Natural killer cell (primary cell): ENCODE measurements around the gene RNF213. TPM values are rescaled to one million over a fixed set of nuclear protein-coding genes. Genes with fewer than 3 reads are reported as not detected.

ENCODE experiments used
- ATAC-seq, 3 donors: fragments of 150-1000 bp in 2 of 3; fragments of 200-7000 bp in 1 of 3; cut with Tn5 transposase; 1 replicate in 1 of 3; 2 replicates in 2 of 3; pipeline ENCODE4 v1.10.0; 2021; ENCODE audit warnings: mild to moderate bottlenecking in 2 of 3, moderate library complexity in 2 of 3
- DNase-seq, 2 donors: peaks; one replicate each; pipeline versions ENCODE4 v3.0.0 to v3.0.0-alpha.2; 2013 to 2021; ENCODE audit warnings: mixed read lengths in 1 of 2
- H3K27ac ChIP-seq: one replicate; pipeline ENCODE4 v1.5.1; 2013; ENCODE audit warnings: mild to moderate bottlenecking, low read length
- H3K27me3 ChIP-seq: one replicate; pipeline ENCODE4 v1.6.1; 2013; ENCODE audit warnings: low read length; ENCODE audit not compliant: control insufficient read depth, insufficient read depth
- H3K36me3 ChIP-seq: one replicate; pipeline ENCODE4 v1.6.1; 2013; ENCODE audit warnings: low read length; ENCODE audit not compliant: control insufficient read depth, insufficient read depth
- H3K4me1 ChIP-seq: one replicate; pipeline ENCODE4 v1.6.1; 2013; ENCODE audit warnings: low read length; ENCODE audit not compliant: control insufficient read depth, insufficient read depth
- H3K4me3 ChIP-seq: one replicate; pipeline ENCODE4 v1.5.1; 2013; ENCODE audit warnings: low read length
- H3K9me3 ChIP-seq: one replicate; pipeline ENCODE4 v1.6.1; 2013; ENCODE audit warnings: low read length; ENCODE audit not compliant: control insufficient read depth, insufficient read depth
- H3K27ac Mint-ChIP-seq, 2 donors: one replicate each; pipeline ENCODE4 v1.8.0; 2022; ENCODE audit warnings: mild to moderate bottlenecking in 2 of 2, mixed read lengths in 2 of 2, moderate library complexity in 1 of 2
- H3K27me3 Mint-ChIP-seq, 2 donors: one replicate each; pipeline ENCODE4 v1.8.0; 2022; ENCODE audit warnings: low read depth in 2 of 2, mixed read lengths in 2 of 2
- H3K36me3 Mint-ChIP-seq: one replicate; pipeline ENCODE4 v1.8.0; 2022; ENCODE audit warnings: mixed read lengths
- H3K4me1 Mint-ChIP-seq, 2 donors: one replicate each; pipeline ENCODE4 v1.8.0; 2022; ENCODE audit warnings: mixed read lengths in 2 of 2
- H3K4me3 Mint-ChIP-seq: one replicate; pipeline ENCODE4 v1.8.0; 2022; ENCODE audit warnings: mild to moderate bottlenecking, moderate library complexity, mixed read lengths
- H3K9me3 Mint-ChIP-seq, 2 donors: one replicate each; pipeline ENCODE4 v1.8.0; 2022; ENCODE audit warnings: mixed read lengths in 2 of 2
- CTCF ChIP-seq: fragments of 200-600 bp; IDR thresholded peaks from one replicate; pipeline ENCODE4 v1.8.0; 2022; ENCODE audit warnings: antibody characterized with exemption
- WGBS: methylation state at CpG from one replicate; pipeline ENCODE4 v1.1.7; 2013; ENCODE audit warnings: missing lambda C conversion rate; ENCODE audit not compliant: insufficient coverage; 5-methylcytosine and 5-hydroxymethylcytosine counted together
- intact Hi-C: fragments of 100-400 bp; cut with micrococcal nuclease; formaldehyde crosslinking; loops from one replicate; pipeline ENCODE4 v1.14.2; 2022
- total RNA-seq, 4 donors: library from RNA; stranded (reverse); fragments of 120-200 nt in 1 of 4; gene quantifications; one replicate each; pipeline versions ENCODE4 v1.2.3 to v1.2.4, GENCODE V29; 2013 to 2022

The RNF213 gene
- total RNA-seq, 3 donors from 2014 or later (not counting 1 experiment from before 2014, with no cell fraction given): 929 to 1,120 (median 1,060) TPM

DNA sequence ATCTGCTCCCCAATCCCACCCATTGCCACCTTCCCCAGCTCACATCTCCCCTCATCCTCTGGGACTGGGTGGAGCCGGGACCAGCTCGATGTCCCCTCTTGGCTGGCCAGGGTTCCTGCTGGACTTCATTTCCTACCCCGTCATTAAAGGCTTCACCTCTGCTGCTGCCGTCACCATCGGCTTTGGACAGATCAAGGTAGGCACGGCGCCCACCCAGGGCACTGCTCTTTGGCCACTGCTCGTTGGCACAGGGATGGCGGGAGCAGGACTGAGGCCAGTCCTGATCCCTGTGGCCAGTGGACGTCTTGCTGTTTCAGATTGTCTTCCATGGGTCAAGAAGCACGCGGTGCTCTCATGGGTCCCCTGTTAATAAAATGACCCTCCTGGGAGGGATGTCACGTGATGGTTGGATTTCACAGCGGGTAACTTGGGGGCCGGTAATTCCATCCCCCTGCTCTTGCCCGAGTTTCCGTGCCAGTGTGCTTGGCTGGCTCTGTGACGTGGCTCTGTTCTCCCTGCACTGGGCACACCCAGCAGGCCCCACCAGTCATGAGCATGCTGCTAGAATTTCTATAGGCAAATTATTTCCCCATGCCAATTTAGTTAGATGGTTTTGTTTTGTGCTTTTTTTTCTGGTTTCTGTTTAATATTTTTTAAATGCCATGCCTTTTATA, 37.4 kb upstream of the RNF213 start:
- ATAC-seq: no peak
- H3K27me3 ChIP-seq: no peaks in the 10 kb centered on the region
- Mint-ChIP-seq H3K27ac (peak overlapping the region in 1 of 2 donors; percentile 66), H3K4me1 (peaks cover 18 to 39% of the 10 kb centered on the region in 2 donors), H3K4me3 (peak overlapping the region; percentile 31), H3K9me3 (peaks cover 0 to 3% of the 10 kb centered on the region in 2 donors), H3K27me3 (no peaks in the 10 kb centered on the region), H3K36me3 (no peaks in the 10 kb centered on the region)
- H3K9me3 ChIP-seq: no peaks in the 10 kb centered on the region
- intact Hi-C loops: no loop called here
- no peaks in the 10 kb centered on the region for H3K36me3 ChIP-seq
- no peak overlapping the region for H3K4me3 ChIP-seq
- TF ChIP-seq CTCF: no peak
- WGBS: 95% methylated on average over 18 of the region's 18 CpGs
- peaks cover 26% of the 10 kb centered on the region for H3K4me1 ChIP-seq
- H3K27ac ChIP-seq: no peak overlapping the region
- no peak for DNase-seq

- no peak overlapping the region for H3K4me3 Mint-ChIP-seq
- no peak overlapping the region for H3K27ac ChIP-seq
- peak overlapping the region in 1 of 2 donors; percentile 63 for H3K27ac Mint-ChIP-seq
- H3K36me3 ChIP-seq: no peaks in the 10 kb centered on the region
- H3K9me3 ChIP-seq: no peaks in the 10 kb centered on the region
- H3K36me3 Mint-ChIP-seq: no peaks in the 10 kb centered on the region
- TF ChIP-seq CTCF: no peak
- intact Hi-C loops: no loop called here
- DNase-seq: no peak
- no peak overlapping the region for H3K4me3 ChIP-seq
- peaks cover 0 to 3% of the 10 kb centered on the region in 2 donors for H3K9me3 Mint-ChIP-seq
- H3K4me1 ChIP-seq: peaks cover 19% of the 10 kb centered on the region
- WGBS: 77% methylated on average over 11 of the region's 11 CpGs
- no peaks in the 10 kb centered on the region for H3K27me3 ChIP-seq
- ATAC-seq: no peak
- H3K4me1 Mint-ChIP-seq: peaks cover 11 to 33% of the 10 kb centered on the region in 2 donors
- no peaks in the 10 kb centered on the region for H3K27me3 Mint-ChIP-seq
Observed at GRCh38 chr17:80223838-80224497, 36.7 kb upstream of the RNF213 start.

DNA sequence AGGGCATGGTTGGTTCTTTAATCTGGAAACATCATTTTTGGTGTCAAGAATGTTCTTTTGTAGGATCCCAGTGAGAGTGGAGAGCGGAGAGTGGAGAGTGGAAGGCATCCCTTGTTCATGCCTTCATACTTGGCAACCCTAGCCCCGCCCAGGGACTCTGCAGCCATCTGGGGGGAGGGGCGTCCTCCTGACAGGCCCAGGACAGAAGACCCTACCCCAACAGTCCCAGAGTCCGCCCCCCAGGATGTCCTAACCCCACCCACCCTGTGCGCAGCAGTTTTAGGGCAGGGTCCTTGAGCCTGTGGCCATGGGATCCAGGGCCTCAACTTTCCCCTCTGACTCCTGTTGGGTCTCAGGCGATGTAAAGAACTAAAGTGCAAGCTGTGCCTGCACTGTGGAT, 36.0 kb upstream of the RNF213 start:
- Mint-ChIP-seq H3K4me1 (peaks cover 5 to 25% of the 10 kb centered on the region in 2 donors), H3K27me3 (no peaks in the 10 kb centered on the region), H3K27ac (no peak overlapping the region), H3K9me3 (peaks cover 0 to 3% of the 10 kb centered on the region in 2 donors), H3K4me3 (no peak overlapping the region), H3K36me3 (no peaks in the 10 kb centered on the region)
- H3K36me3 ChIP-seq: no peaks in the 10 kb centered on the region
- DNase-seq (no peak), ATAC-seq (no peak)
- no peak overlapping the region for H3K27ac ChIP-seq
- no peaks in the 10 kb centered on the region for H3K9me3 ChIP-seq
- WGBS: 86% methylated on average over 6 of the region's 6 CpGs
- H3K4me1 ChIP-seq: peaks cover 12% of the 10 kb centered on the region
- intact Hi-C loops: no loop called here
- H3K4me3 ChIP-seq: no peak overlapping the region
- no peak for TF ChIP-seq CTCF
- H3K27me3 ChIP-seq: no peaks in the 10 kb centered on the region
